Stomach smooth muscle (tissue), 2 donors: ENCODE data around the gene ATP9B.

ENCODE experiments used
- H3K27ac ChIP-seq: one replicate; pipeline ENCODE4 v1.7.0; 2013; ENCODE audit warnings: mild to moderate bottlenecking, low read length, inconsistent platforms
- H3K27me3 ChIP-seq, 2 donors: one replicate each; pipeline ENCODE4 v1.7.0; 2013; ENCODE audit warnings: low read length in 2 of 2; ENCODE audit not compliant: insufficient read depth in 2 of 2, control insufficient read depth in 1 of 2
- H3K36me3 ChIP-seq, 2 donors: one replicate each; pipeline ENCODE4 v1.7.0; 2013; ENCODE audit warnings: low read length in 2 of 2; ENCODE audit not compliant: control insufficient read depth in 2 of 2, insufficient read depth in 2 of 2
- H3K4me1 ChIP-seq: one replicate; pipeline ENCODE4 v1.7.0; 2013; ENCODE audit warnings: low read length; ENCODE audit not compliant: control insufficient read depth, insufficient read depth
- H3K4me3 ChIP-seq, 2 donors: one replicate each; pipeline ENCODE4 v1.7.0; 2013; ENCODE audit warnings: low read length in 2 of 2
- H3K9ac ChIP-seq, 2 donors: one replicate each; pipeline ENCODE4 v1.7.0; 2013; ENCODE audit warnings: low read length in 2 of 2, mild to moderate bottlenecking in 1 of 2
- H3K9me3 ChIP-seq, 2 donors: one replicate each; pipeline ENCODE4 v1.7.0; 2013; ENCODE audit warnings: low read length in 2 of 2; ENCODE audit not compliant: control insufficient read depth in 2 of 2
- donor health status: healthy.
- donor health status: Pancreatic carcinoma.

Gene ATP9B

GRCh38 chr18:79048245-79048632 is 21.0 kb upstream of the ATP9B start:
- Histone ChIP-seq H3K36me3 (no peaks in the 10 kb centered on the region), H3K4me1 (no peaks in the 10 kb centered on the region), H3K9me3 (no peaks in the 10 kb centered on the region), H3K4me3 (no peak overlapping the region), H3K27ac (no peak overlapping the region), H3K27me3 (peaks cover 0 to 7% of the 10 kb centered on the region in 2 donors), H3K9ac (no peak overlapping the region)

GRCh38 chr18:79049506-79049905 is 19.7 kb upstream of the ATP9B start:
- H3K27ac ChIP-seq = no peak overlapping the region
- peaks cover 0 to 4% of the 10 kb centered on the region in 2 donors for H3K27me3 ChIP-seq
- H3K9ac ChIP-seq = no peak overlapping the region
- no peak overlapping the region for H3K4me3 ChIP-seq
- H3K4me1 ChIP-seq = no peaks in the 10 kb centered on the region
- H3K9me3 ChIP-seq = no peaks in the 10 kb centered on the region
- no peaks in the 10 kb centered on the region for H3K36me3 ChIP-seq

GRCh38 chr18:79050005-79050404 is 19.2 kb upstream of the ATP9B start:
- no peak overlapping the region for H3K9ac ChIP-seq
- no peak overlapping the region for H3K4me3 ChIP-seq
- no peaks in the 10 kb centered on the region for H3K4me1 ChIP-seq
- no peaks in the 10 kb centered on the region for H3K36me3 ChIP-seq
- no peaks in the 10 kb centered on the region for H3K9me3 ChIP-seq
- peaks cover 0 to 8% of the 10 kb centered on the region in 2 donors for H3K27me3 ChIP-seq
- H3K27ac ChIP-seq = no peak overlapping the region

- Histone ChIP-seq H3K36me3 (no peaks in the 10 kb centered on the region), H3K27ac (no peak overlapping the region), H3K4me1 (no peaks in the 10 kb centered on the region), H3K9ac (no peak overlapping the region), H3K4me3 (no peak overlapping the region), H3K9me3 (no peaks in the 10 kb centered on the region), H3K27me3 (peaks cover 0 to 11% of the 10 kb centered on the region in 2 donors)
Observed at GRCh38 chr18:79056827-79057367, 12.3 kb upstream of the ATP9B start.

- no peaks in the 10 kb centered on the region for H3K4me1 ChIP-seq
- H3K27me3 ChIP-seq = peaks cover 0 to 11% of the 10 kb centered on the region in 2 donors
- no peaks in the 10 kb centered on the region for H3K36me3 ChIP-seq
- H3K4me3 ChIP-seq = no peak overlapping the region
- H3K27ac ChIP-seq = no peak overlapping the region
- H3K9ac ChIP-seq = no peak overlapping the region
- no peaks in the 10 kb centered on the region for H3K9me3 ChIP-seq
Observed at GRCh38 chr18:79058007-79058406, 11.2 kb upstream of the ATP9B start.

GRCh38 chr18:79062806-79063205 is 6.4 kb upstream of the ATP9B start:
- Histone ChIP-seq H3K27ac (no peak overlapping the region), H3K36me3 (no peaks in the 10 kb centered on the region), H3K4me1 (no peaks in the 10 kb centered on the region), H3K27me3 (no peaks in the 10 kb centered on the region), H3K9ac (no peak overlapping the region), H3K9me3 (peaks cover 0 to 10% of the 10 kb centered on the region in 2 donors), H3K4me3 (no peak overlapping the region)

- no peaks in the 10 kb centered on the region for H3K36me3 ChIP-seq
- H3K27me3 ChIP-seq = no peaks in the 10 kb centered on the region
- no peak overlapping the region for H3K27ac ChIP-seq
- H3K9me3 ChIP-seq = peaks cover 0 to 10% of the 10 kb centered on the region in 2 donors
- H3K9ac ChIP-seq = no peak overlapping the region
- H3K4me3 ChIP-seq = no peak overlapping the region
- peaks cover 6% of the 10 kb centered on the region for H3K4me1 ChIP-seq
Observed at GRCh38 chr18:79064228-79064627, 5.0 kb upstream of the ATP9B start.

- no peaks in the 10 kb centered on the region for H3K27me3 ChIP-seq
- H3K4me3 ChIP-seq = no peak overlapping the region
- H3K27ac ChIP-seq = no peak overlapping the region
- peaks cover 0 to 10% of the 10 kb centered on the region in 2 donors for H3K9me3 ChIP-seq
- H3K9ac ChIP-seq = no peak overlapping the region
- no peaks in the 10 kb centered on the region for H3K36me3 ChIP-seq
- peaks cover 6% of the 10 kb centered on the region for H3K4me1 ChIP-seq
Observed at GRCh38 chr18:79065802-79066201, 3.4 kb upstream of the ATP9B start.

- Histone ChIP-seq H3K27me3 (no peaks in the 10 kb centered on the region), H3K9ac (no peak overlapping the region), H3K36me3 (no peaks in the 10 kb centered on the region), H3K4me3 (no peak overlapping the region), H3K9me3 (peaks cover 0 to 10% of the 10 kb centered on the region in 2 donors), H3K4me1 (peaks cover 6% of the 10 kb centered on the region), H3K27ac (no peak overlapping the region)
Observed at GRCh38 chr18:79067611-79068010, 1.6 kb upstream of the ATP9B start.

- Histone ChIP-seq H3K36me3 (no peaks in the 10 kb centered on the region), H3K27me3 (no peaks in the 10 kb centered on the region), H3K4me3 (peak overlapping the region; percentile 71 to 86), H3K9me3 (peaks cover 0 to 10% of the 10 kb centered on the region in 2 donors), H3K9ac (peak overlapping the region; percentile 72 to 82), H3K4me1 (peaks cover 6% of the 10 kb centered on the region), H3K27ac (peak overlapping the region; percentile 94)
Observed at GRCh38 chr18:79068341-79068936, 755 bp upstream of the ATP9B start.

GRCh38 chr18:79069717-79070151 is 540 bp downstream of the ATP9B start:
- H3K36me3 ChIP-seq = no peaks in the 10 kb centered on the region
- peaks cover 0 to 10% of the 10 kb centered on the region in 2 donors for H3K9me3 ChIP-seq
- peak overlapping the region; percentile 94 for H3K27ac ChIP-seq
- peaks cover 9% of the 10 kb centered on the region for H3K4me1 ChIP-seq
- peak overlapping the region; percentile 90 to 94 for H3K9ac ChIP-seq
- peak overlapping the region; percentile 80 to 86 for H3K4me3 ChIP-seq
- no peaks in the 10 kb centered on the region for H3K27me3 ChIP-seq
